Stomach (tissue), 9 donors: Measurements from ENCODE around the gene IFT43. TPM values are rescaled to one million over a fixed set of nuclear protein-coding genes. Genes with fewer than 3 reads are reported as not detected.

Experiments
- DNase-seq, 2 donors: peaks; one replicate each; pipeline versions ENCODE4 v3.0.0 to v3.0.0-alpha.2; 2013 to 2019
- H3K27ac ChIP-seq, 5 donors: fragments of 200-600 bp in 4 of 5; sonication (generic) in 4 of 5; one replicate each; pipeline ENCODE4 v1.5.1; 2013 to 2019; ENCODE audit warnings: mild to moderate bottlenecking in 1 of 5, moderate library complexity in 1 of 5
- H3K27me3 ChIP-seq, 3 donors: fragments of 200-600 bp; sonication (generic); one replicate each; pipeline ENCODE4 v1.5.1; 2017 to 2019; ENCODE audit warnings: mixed run types in 1 of 3
- H3K36me3 ChIP-seq, 4 donors: fragments of 200-600 bp; sonication (generic); 1 replicate in 3 of 4; 2 replicates in 1 of 4; pipeline ENCODE4 v1.5.1; 2016 to 2019
- H3K4me1 ChIP-seq, 4 donors: fragments of 200-600 bp; sonication (generic); one replicate each; pipeline ENCODE4 v1.5.1; 2016 to 2019
- H3K4me3 ChIP-seq, 4 donors: fragments of 200-600 bp; sonication (generic) in 3 of 4; one replicate each; pipeline ENCODE4 v1.5.1; 2016 to 2019; ENCODE audit warnings: mild to moderate bottlenecking in 1 of 4
- H3K9me3 ChIP-seq, 4 donors: fragments of 200-600 bp; sonication (generic); one replicate each; pipeline ENCODE4 v1.5.1; 2016 to 2019
- CTCF ChIP-seq, 7 experiments: fragments of 450-650 bp in 4 of 7; fragments of 200-600 bp in 3 of 7; sonication (generic) in 3 of 7; IDR thresholded peaks; one replicate each; pipeline ENCODE4 v1.5.1; 2016 to 2019; ENCODE audit warnings: antibody characterized with exemption in 7 of 7, control low read depth in 2 of 7, mild to moderate bottlenecking in 1 of 7
- EP300 ChIP-seq: sonication (generic); formaldehyde crosslinking; IDR thresholded peaks from one replicate; pipeline ENCODE4 v1.6.1; 2017; ENCODE audit warnings: antibody characterized with exemption
- POLR2A ChIP-seq, 4 donors: fragments of 450-650 bp; IDR thresholded peaks; one replicate each; pipeline ENCODE4 v1.6.1; 2016; ENCODE audit warnings: antibody characterized with exemption in 4 of 4, control low read depth in 2 of 4, mild to moderate bottlenecking in 1 of 4, moderate library complexity in 1 of 4
- POLR2AphosphoS5 ChIP-seq, 3 donors: sonication (generic); formaldehyde crosslinking; IDR thresholded peaks; one replicate each; pipeline ENCODE4 v1.6.1; 2016; ENCODE audit warnings: antibody characterized with exemption in 3 of 3
- WGBS, 5 donors: extraction: QIAGEN DNeasy Blood & Tissue Kit in 3 of 5; methylation state at CpG; one replicate each; pipeline versions ENCODE4 v1.1.5 to v1.1.7; 2013 to 2018; 5-methylcytosine and 5-hydroxymethylcytosine counted together
- intact Hi-C: fragments of 100-400 bp; cut with DNase I; formaldehyde crosslinking; loops from one replicate; pipeline ENCODE4 v1.15.1; 2023; ENCODE audit warnings: low total_unique reads
- polyA plus RNA-seq, 3 donors: library from polyadenylated mRNA; stranded (reverse); fragments of 200-250 nt; gene quantifications; one replicate each; pipeline ENCODE4 v1.2.3, GENCODE V29; 2013
- total RNA-seq, 5 donors: library from RNA; depleted of rRNA; stranded (reverse); fragments of >200 nt; gene quantifications; one replicate each; pipeline versions ENCODE4 v1.1.0 to v1.2.3, GENCODE V29; 2014 to 2016
- donor health status: healthy with polysubstance abuse.
- donor health status: Bipolar disorder and iron deficiency.
- donor health status: healthy.

IFT43 gene
- total and polyA plus RNA-seq, 8 donors: 7.6 to 129 (median 41.0) TPM

GRCh38 chr14:76106188-76106587 lies 120.6 kb downstream of the IFT43 start:
- Histone ChIP-seq H3K4me1 (peaks cover 0 to 10% (median 0%) of the 10 kb centered on the region in 4 donors), H3K27ac (no peak overlapping the region), H3K36me3 (no peaks in the 10 kb centered on the region), H3K9me3 (peaks cover 0 to 4% (median 0%) of the 10 kb centered on the region in 4 donors), H3K27me3 (no peaks in the 10 kb centered on the region), H3K4me3 (no peak overlapping the region)
- intact Hi-C loops: no loop called here
- 74 to 93% (median 88%) methylated on average over 2 of the region's 2 CpGs for WGBS, 5 donors
- no peak for DNase-seq
- TF ChIP-seq EP300 (no peak), POLR2A (IDR thresholded peaks at IDR 0.05) (no peak), CTCF (IDR thresholded peaks at IDR 0.05) (no peak), POLR2AphosphoS5 (IDR thresholded peaks at IDR 0.05) (no peak)

- Histone ChIP-seq H3K4me1 (no peaks in the 10 kb centered on the region), H3K9me3 (peaks cover 0 to 4% (median 0%) of the 10 kb centered on the region in 4 donors), H3K4me3 (no peak overlapping the region), H3K36me3 (no peaks in the 10 kb centered on the region), H3K27ac (no peak overlapping the region), H3K27me3 (peaks cover 0 to 5% (median 0%) of the 10 kb centered on the region in 3 donors)
- DNase-seq: no peak
- intact Hi-C loops: no loop called here
- TF ChIP-seq POLR2A (IDR thresholded peaks at IDR 0.05) (no peak), POLR2AphosphoS5 (IDR thresholded peaks at IDR 0.05) (no peak), EP300 (no peak), CTCF (IDR thresholded peaks at IDR 0.05) (no peak)
- WGBS, 5 donors: 70 to 81% (median 77%) methylated on average over 14 of the region's 14 CpGs
Measured at GRCh38 chr14:76109087-76109880, 123.7 kb downstream of the IFT43 start.

DNA sequence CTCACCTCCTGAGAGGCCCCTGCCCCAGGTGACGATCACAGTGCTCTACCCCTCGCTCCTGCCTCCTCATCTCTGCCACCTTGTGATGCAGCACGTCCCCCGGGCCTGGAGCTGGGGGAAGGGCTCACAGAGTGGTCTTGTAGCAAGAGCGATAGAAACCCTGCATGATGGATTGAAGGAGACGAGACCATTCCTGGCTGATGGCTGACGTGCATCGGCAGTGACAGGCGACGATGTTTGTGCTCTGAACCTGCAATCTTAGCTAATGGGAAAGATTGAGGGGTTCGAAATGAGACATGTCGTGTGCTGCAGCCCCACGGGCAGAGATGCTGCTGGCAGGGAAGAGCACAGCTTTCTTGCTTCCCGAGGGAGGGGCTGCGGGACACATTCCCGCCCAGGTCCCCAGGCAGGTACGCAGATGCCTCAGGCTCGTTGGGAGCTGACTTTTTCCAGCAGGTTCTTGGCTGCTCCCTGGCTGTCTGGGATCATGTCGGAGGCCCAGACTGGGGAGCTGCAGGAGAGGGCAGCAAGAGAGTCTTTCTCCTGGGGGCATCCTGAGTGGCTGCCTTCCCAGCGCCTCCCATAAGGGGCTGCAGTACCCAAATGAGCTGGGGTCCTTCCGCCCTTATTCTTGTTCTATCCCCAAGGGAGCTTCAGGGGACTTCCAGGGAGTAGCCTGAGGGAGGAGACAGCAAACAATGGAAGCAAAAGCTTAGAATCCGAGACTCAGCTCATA lies 127.5 kb downstream of the IFT43 start:
- DNase-seq: no peak
- Histone ChIP-seq H3K36me3 (no peaks in the 10 kb centered on the region), H3K27ac (no peak overlapping the region), H3K4me1 (no peaks in the 10 kb centered on the region), H3K27me3 (peaks cover 0 to 11% (median 0%) of the 10 kb centered on the region in 3 donors), H3K9me3 (peaks cover 0 to 4% (median 0%) of the 10 kb centered on the region in 4 donors), H3K4me3 (no peak overlapping the region)
- 57 to 71% (median 62%) methylated on average over 7 to 22 of the region's 22 CpGs for WGBS, 5 donors
- TF ChIP-seq EP300 (no peak), POLR2A (IDR thresholded peaks at IDR 0.05) (no peak), POLR2AphosphoS5 (IDR thresholded peaks at IDR 0.05) (no peak), CTCF (IDR thresholded peaks at IDR 0.05) (no peak)
- intact Hi-C loops: no loop called here

DNA sequence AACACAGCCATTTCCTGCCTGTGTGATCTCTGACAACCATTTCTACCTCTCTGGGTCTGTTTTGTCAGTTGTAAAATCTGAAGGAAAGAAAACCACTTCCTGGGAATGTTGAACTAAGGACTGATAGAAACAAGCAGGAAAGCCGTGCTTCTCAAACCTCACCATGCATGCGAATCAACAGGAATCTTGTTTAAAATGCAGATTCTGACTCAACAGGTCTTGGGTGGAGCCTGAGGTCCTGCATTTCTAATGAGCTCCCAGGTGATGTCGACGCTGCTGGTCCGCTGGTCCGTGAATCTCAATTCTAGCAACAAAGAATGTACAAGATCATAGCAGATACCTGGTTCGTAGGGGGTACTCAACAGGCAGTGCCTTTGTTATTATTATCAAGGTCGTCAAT lies 128.1 kb downstream of the IFT43 start:
- Histone ChIP-seq H3K27ac (no peak overlapping the region), H3K4me3 (no peak overlapping the region), H3K27me3 (peaks cover 0 to 12% (median 0%) of the 10 kb centered on the region in 3 donors), H3K9me3 (peaks cover 0 to 2% (median 0%) of the 10 kb centered on the region in 4 donors), H3K36me3 (no peaks in the 10 kb centered on the region), H3K4me1 (no peaks in the 10 kb centered on the region)
- TF ChIP-seq CTCF (IDR thresholded peaks at IDR 0.05) (no peak), POLR2A (IDR thresholded peaks at IDR 0.05) (no peak)
- WGBS, 5 donors: 39 to 65% (median 47%) methylated on average over 7 to 8 of the region's 8 CpGs
- intact Hi-C loops: no loop called here
- no peak for DNase-seq
